HepG2 (cell line): ENCODE results near the gene STAT4. TPM values are rescaled to one million over a fixed set of nuclear protein-coding genes. Genes with fewer than 3 reads are reported as not detected.

Source experiments
- ATAC-seq: fragments of 200-7000 bp; cut with Tn5 transposase; 3 replicates; pipeline ENCODE4 v1.9.1; 2020; ENCODE audit warnings: mild to moderate bottlenecking, moderate library complexity
- BruUV-seq: library from RNA; stranded (reverse); fragments of 400-500 nt; replicated peaks from 2 replicates; lab custom pipeline; 2021; lab: Mats Ljungman, UMichigan
- CTCF ChIA-PET: fragments of 300-600 bp; formaldehyde crosslinking; extraction: SDS; loops from one replicate; lab custom pipeline; 2021; ENCODE audit warnings: low total read pairs, inconsistent platforms, low intra/inter-chr PET ratio; lab: Yijun Ruan, JAX
- POLR2A ChIA-PET: fragments of 350-600 bp; sonication (Branson Sonifier 250); formaldehyde crosslinking; loops from one replicate; lab custom pipeline; 2020; ENCODE audit warnings: antibody characterized with exemption, inconsistent platforms; lab: Yijun Ruan, JAX
- DNase-seq: peaks from one replicate; pipeline ENCODE4 v3.0.0-alpha.2; 2015; ENCODE audit warnings: low spot score
- FAIRE-seq: peaks from 3 replicates; lab custom pipeline; 2011; peaks lifted over from hg19 to GRCh38; lab: Jason Lieb, UNC
- H2AFZ ChIP-seq: one replicate; pipeline ENCODE4 v1.6.1; 2011; ENCODE audit warnings: low read length, inconsistent platforms
- H3K27ac ChIP-seq: fragments of 300-600 bp; 3 replicates; pipeline ENCODE4 v1.8.0; 2011; ENCODE audit warnings: mixed run types, mild to moderate bottlenecking, mixed read lengths, low read length, inconsistent platforms; ENCODE audit not compliant: insufficient read depth; ENCODE audit errors: extremely low read length
- H3K27me3 ChIP-seq, 2 experiments: fragments of 200-600 bp in 1 of 2; 2 replicates in 1 of 2; 3 replicates in 1 of 2; pipeline versions ENCODE4 v1.6.0 to v1.8.0; 2011; ENCODE audit warnings: low read length in 2 of 2, mild to moderate bottlenecking in 2 of 2, moderate library complexity in 2 of 2, inconsistent platforms in 1 of 2; ENCODE audit not compliant: insufficient read depth in 2 of 2, control insufficient read depth in 1 of 2
- H3K36me3 ChIP-seq, 2 experiments: fragments of 200-600 bp in 1 of 2; replicated peaks in 1 of 2; 2 replicates in 1 of 2; 3 replicates in 1 of 2; pipeline versions ENCODE4 v1.5.1 to v1.8.0; 2011; ENCODE audit warnings: low read length in 2 of 2, inconsistent platforms in 1 of 2; ENCODE audit not compliant: insufficient read depth in 2 of 2, control insufficient read depth in 1 of 2
- H3K4me1 ChIP-seq: 2 replicates; pipeline ENCODE4 v1.5.1; 2012; ENCODE audit warnings: low read length, inconsistent platforms; ENCODE audit not compliant: insufficient read depth
- H3K4me2 ChIP-seq: 2 replicates; pipeline ENCODE4 v1.6.0; 2011; ENCODE audit warnings: low read depth, low read length, inconsistent platforms
- H3K4me3 ChIP-seq, 3 experiments: fragments of 200-600 bp in 1 of 3; sonication (generic), shearing (Covaris generic) in 1 of 3; replicated peaks in 1 of 3; 2 replicates each; pipeline ENCODE4 v1.5.1; 2011 to 2016; ENCODE audit warnings: low read length in 3 of 3, inconsistent platforms in 2 of 3, low read depth in 2 of 3, mild to moderate bottlenecking in 2 of 3, control low read depth in 1 of 3, mixed read lengths in 1 of 3; ENCODE audit not compliant: insufficient read depth in 1 of 3
- H3K79me2 ChIP-seq: one replicate; pipeline ENCODE4 v1.6.1; 2011; ENCODE audit warnings: low read length, inconsistent platforms; ENCODE audit not compliant: insufficient read depth
- H3K9ac ChIP-seq: 2 replicates; pipeline ENCODE4 v1.6.0; 2011; ENCODE audit warnings: mild to moderate bottlenecking, low read depth, low read length, inconsistent platforms; ENCODE audit not compliant: insufficient read depth
- H3K9me3 ChIP-seq: 2 replicates; pipeline ENCODE4 v1.5.1; 2012; ENCODE audit warnings: mild to moderate bottlenecking, low read length
- H4K20me1 ChIP-seq: 2 replicates; pipeline ENCODE4 v1.6.0; 2011; ENCODE audit warnings: inconsistent platforms, mild to moderate bottlenecking, low read length, moderate library complexity; ENCODE audit not compliant: insufficient read depth
- GABPA ChIP-seq, 2 experiments: IDR thresholded peaks; 2 replicates each; pipeline ENCODE4 v1.6.1; 2011 to 2016; ENCODE audit warnings: low read depth in 2 of 2, low read length in 1 of 2, missing biosample characterization in 1 of 2, missing genetic modification characterization in 1 of 2
- MAFF ChIP-seq: IDR thresholded peaks from 2 replicates; pipeline ENCODE4 v1.6.1; 2011; ENCODE audit warnings: low read depth, low read length, improper control_type of control experiment
- MAFK ChIP-seq, 2 experiments: IDR thresholded peaks in 1 of 2; conservative IDR thresholded peaks in 1 of 2; 2 replicates each; pipeline ENCODE4 v1.6.1; 2011; ENCODE audit warnings: improper control_type of control experiment in 2 of 2, low read length in 2 of 2
- ZKSCAN1 ChIP-seq: fragments of 150-350 bp; IDR thresholded peaks from 2 replicates; pipeline ENCODE4 v1.6.1; 2014; ENCODE audit warnings: low read length
- ZNF672 ChIP-seq: sonication (generic); formaldehyde crosslinking; IDR thresholded peaks from 2 replicates; pipeline ENCODE4 v1.8.1; 2022; ENCODE audit warnings: missing genetic modification reagents
- ZNF788 ChIP-seq: sonication (generic); formaldehyde crosslinking; IDR thresholded peaks from 2 replicates; pipeline ENCODE4 v1.5.0; 2020; ENCODE audit warnings: mild to moderate bottlenecking, missing genetic modification reagents, borderline replicate concordance
- ZNF850 ChIP-seq: sonication (generic); formaldehyde crosslinking; conservative IDR thresholded peaks from 2 replicates; pipeline ENCODE4 v1.9.0; 2021; ENCODE audit warnings: mild to moderate bottlenecking, missing genetic modification reagents
- ZSCAN31 ChIP-seq: sonication (generic); formaldehyde crosslinking; IDR thresholded peaks from 2 replicates; pipeline ENCODE4 v1.5.0; 2020; ENCODE audit warnings: low read depth, mild to moderate bottlenecking, missing genetic modification reagents
- WGBS: methylation state at CpG from one replicate; pipeline ENCODE4 v1.1.6; 2017; ENCODE audit warnings: low lambda C conversion rate; 5-methylcytosine and 5-hydroxymethylcytosine counted together
- in situ Hi-C: cut with HindIII; loops from 2 replicates; pipeline ENCODE4 v1.10.0; 2017; ENCODE audit warnings: low pct_unique_long_range_greater_than_20kb; ENCODE audit not compliant: extremely low pct_ligation_motif_present
- intact Hi-C: fragments of 100-400 bp; cut with micrococcal nuclease; formaldehyde crosslinking; loops from one replicate; pipeline ENCODE4 v1.10.0; 2022; ENCODE audit not compliant: unreplicated experiment
- polyA plus RNA-seq, 8 experiments: library from polyadenylated mRNA; depleted of rRNA in 3 of 8; stranded (reverse) in 7 of 8; unstranded in 1 of 8; fragments of >200 nt; fragmentation: Illumina TruSeq in 4 of 8; extraction: Trizol in 4 of 8; gene quantifications; 2 replicates each; pipeline versions ENCODE4 v1.2.1 to v1.2.3, GENCODE V29; 2011 to 2016; ENCODE audit warnings: low read depth in 4 of 8, missing spikeins in 1 of 8, mixed read lengths in 1 of 8; ENCODE audit not compliant: insufficient read depth in 1 of 8
- total RNA-seq, 5 experiments: library from RNA; depleted of rRNA; stranded (reverse); fragments of >200 nt; fragmentation: Illumina TruSeq; extraction: Trizol; gene quantifications; 2 replicates each; pipeline ENCODE4 v1.2.3, GENCODE V29; 2016; ENCODE audit warnings: low read depth in 1 of 5
- TF ChIP-seq, protein P1 (sequence below): sonication (generic); formaldehyde crosslinking; IDR thresholded peaks from 2 replicates; pipeline ENCODE4 v1.4.0; 2020; ENCODE audit warnings: mild to moderate bottlenecking, low read depth, missing genetic modification reagents

STAT4 gene
- total and polyA plus RNA-seq, 2 of the 13 experiments (the other 11 are each of a cell fraction or from before 2014, with no cell fraction given): 0.37 TPM; not detected in 1

DNA sequence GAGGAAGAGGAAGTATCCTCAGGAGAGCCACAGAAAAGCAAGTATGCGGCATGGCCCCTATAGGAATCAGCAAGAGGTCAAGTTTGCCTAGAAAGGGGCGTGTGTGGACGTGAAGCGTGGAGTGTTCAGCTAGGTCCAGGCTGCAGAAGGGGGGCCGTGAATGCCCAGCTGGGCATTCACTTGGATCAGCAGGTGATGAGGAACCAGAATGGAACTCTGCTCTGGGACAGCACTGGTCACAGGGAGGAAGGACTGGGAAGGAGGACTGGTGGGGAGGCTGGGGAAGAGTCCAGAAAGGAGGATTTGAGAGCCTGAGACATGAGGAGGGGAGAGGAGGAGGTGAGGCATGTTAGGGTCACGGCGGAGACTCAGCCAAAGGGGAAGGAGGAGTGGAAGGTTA is 156.6 kb downstream of the STAT4 start:
- no peak for FAIRE-seq
- Histone ChIP-seq H3K79me2 (no peaks in the 10 kb centered on the region), H3K27me3 (no peaks in the 10 kb centered on the region), H3K4me2 (no peak overlapping the region), H3K27ac (no peak overlapping the region), H3K4me3 (no peak overlapping the region), H3K9ac (no peak overlapping the region), H3K36me3 (peaks cover 31 to 87% of the 10 kb centered on the region in 2 experiments), H4K20me1 (no peaks in the 10 kb centered on the region), H3K4me1 (no peaks in the 10 kb centered on the region), H2AFZ (no peak overlapping the region), H3K9me3 (no peaks in the 10 kb centered on the region)
- ChIA-PET CTCF (no interaction called here), POLR2A (no interaction called here)
- no peak for ATAC-seq
- no peak for DNase-seq
- no peak for TF ChIP-seq ZNF672 (CRISPR knock-in tag)
- no peak for TF ChIP-seq ZSCAN31
- TF ChIP-seq, protein P1, sequence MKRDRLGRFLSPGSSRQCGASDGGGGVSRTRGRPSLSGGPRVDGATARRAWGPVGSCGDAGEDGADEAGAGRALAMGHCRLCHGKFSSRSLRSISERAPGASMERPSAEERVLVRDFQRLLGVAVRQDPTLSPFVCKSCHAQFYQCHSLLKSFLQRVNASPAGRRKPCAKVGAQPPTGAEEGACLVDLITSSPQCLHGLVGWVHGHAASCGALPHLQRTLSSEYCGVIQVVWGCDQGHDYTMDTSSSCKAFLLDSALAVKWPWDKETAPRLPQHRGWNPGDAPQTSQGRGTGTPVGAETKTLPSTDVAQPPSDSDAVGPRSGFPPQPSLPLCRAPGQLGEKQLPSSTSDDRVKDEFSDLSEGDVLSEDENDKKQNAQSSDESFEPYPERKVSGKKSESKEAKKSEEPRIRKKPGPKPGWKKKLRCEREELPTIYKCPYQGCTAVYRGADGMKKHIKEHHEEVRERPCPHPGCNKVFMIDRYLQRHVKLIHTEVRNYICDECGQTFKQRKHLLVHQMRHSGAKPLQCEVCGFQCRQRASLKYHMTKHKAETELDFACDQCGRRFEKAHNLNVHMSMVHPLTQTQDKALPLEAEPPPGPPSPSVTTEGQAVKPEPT: no peak
- BruUV-seq: no TSS peak
- intact Hi-C loops: no loop called here
- in situ Hi-C loops: no loop called here
- over 99% methylated on average over 7 of the region's 7 CpGs for WGBS

DNA sequence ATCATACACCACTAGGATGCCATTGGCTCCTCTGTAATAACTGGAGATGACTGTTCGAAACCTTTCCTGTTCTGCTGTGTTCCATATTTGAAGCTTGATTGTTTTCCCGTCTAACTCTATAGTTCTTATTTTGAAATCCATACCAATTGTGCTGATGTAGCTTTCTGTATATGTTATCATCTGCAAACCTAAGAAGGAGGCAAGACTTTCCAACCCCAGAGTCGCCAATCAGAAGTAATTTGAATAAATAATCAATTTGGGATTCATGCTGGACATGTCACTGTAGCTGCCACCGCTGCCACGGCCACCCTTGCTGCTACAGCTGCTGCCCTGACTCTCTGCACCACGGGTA is 157.5 kb downstream of the STAT4 start:
- in situ Hi-C loops: no loop called here
- Histone ChIP-seq H3K9ac (no peak overlapping the region), H3K79me2 (no peaks in the 10 kb centered on the region), H4K20me1 (no peaks in the 10 kb centered on the region), H3K4me2 (no peak overlapping the region), H3K4me3 (no peak overlapping the region), H3K27me3 (no peaks in the 10 kb centered on the region), H3K36me3 (peaks cover 30 to 90% of the 10 kb centered on the region in 2 experiments), H2AFZ (no peak overlapping the region), H3K4me1 (no peaks in the 10 kb centered on the region), H3K27ac (no peak overlapping the region), H3K9me3 (no peaks in the 10 kb centered on the region)
- CTCF ChIA-PET: no interaction called here
- FAIRE-seq: no peak
- POLR2A ChIA-PET: interaction anchor here (1.1 kb wide), 1 partner anchor 21 kb away, joined by 3 read pairs; the partner anchor contains the start of gene STAT1
- WGBS: 95% methylated on average over 6 of the region's 6 CpGs
- DNase-seq: no peak
- TF ChIP-seq ZNF850 (CRISPR knock-in tag): no peak
- TF ChIP-seq MAFK (conservative IDR thresholded peaks at IDR 0.05 in 1 of 2, IDR thresholded peaks at IDR 0.05 in 1 of 2; ENCODE audit: low read length in 2 of 2): peak; percentile 33 to 66
- TF ChIP-seq GABPA (IDR thresholded peaks at IDR 0.05; ENCODE audit: low read depth, low read length): no peak
- TF ChIP-seq GABPA (CRISPR knock-in tag; IDR thresholded peaks at IDR 0.05; ENCODE audit: low read depth): no peak
- TF ChIP-seq MAFF: 0 out of 2 replicates have a peak, but pooled peaks have one; percentile 15
- no peak for TF ChIP-seq ZKSCAN1
- TF ChIP-seq ZNF788: no peak
- intact Hi-C loops: no loop called here
- no TSS peak for BruUV-seq
- ATAC-seq: no peak
